ENCODE measurements around the gene DRC1. TPM values are rescaled to one million over a fixed set of nuclear protein-coding genes. Genes with fewer than 3 reads are reported as not detected.
A peak's percentile ranks its signal among the peaks of the same experiment; 100 is the strongest.

DRC1 gene
- total RNA-seq, 1 donor from 2014 or later: 0.30 TPM

DNA sequence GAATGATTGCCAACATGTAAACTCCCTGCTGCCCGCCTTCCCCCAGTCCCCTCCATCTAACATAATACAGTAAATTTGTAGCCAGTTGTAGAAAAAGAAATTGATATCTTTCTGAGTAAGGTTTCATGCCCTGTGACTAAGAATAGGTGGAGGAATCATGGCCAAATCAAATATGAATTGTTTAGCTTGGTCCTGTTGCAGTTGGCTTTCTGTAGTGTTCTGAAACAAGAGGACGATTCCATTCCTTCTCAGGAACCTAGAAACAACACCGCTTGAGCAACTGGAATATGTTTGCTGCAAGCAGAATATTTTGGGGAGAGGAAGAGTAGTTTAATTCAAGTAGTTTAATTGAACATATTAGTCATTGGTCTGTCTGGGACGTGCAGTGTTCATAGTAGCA lies 7.0 kb upstream of the DRC1 start:
- intact Hi-C loops (cut with DNase I): no loop called here
- ATAC-seq (no peak), DNase-seq (ENCODE audit: missing footprints) (no peak)

DNA sequence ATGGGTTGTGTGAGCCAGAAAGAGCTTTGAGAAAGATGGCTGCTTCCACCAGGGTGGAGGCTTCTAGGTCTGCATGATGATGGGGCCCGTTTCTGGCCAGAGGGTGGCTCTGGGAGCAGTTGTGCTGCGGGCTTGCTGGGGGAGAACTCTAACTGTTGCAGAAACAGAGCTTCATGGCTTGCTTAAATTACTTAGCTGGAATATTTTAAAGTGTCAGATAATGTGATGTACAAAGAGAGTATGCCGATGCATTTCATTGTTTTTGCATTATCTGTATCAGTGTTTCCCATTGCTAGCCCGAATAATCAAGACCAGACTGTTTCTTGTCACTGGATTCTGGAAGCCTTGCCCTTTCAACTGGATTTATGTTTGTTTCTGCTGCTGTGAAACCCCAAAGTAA lies 6.3 kb upstream of the DRC1 start:
- no peak for ATAC-seq
- intact Hi-C loops (cut with DNase I): no loop called here
- DNase-seq (ENCODE audit: missing footprints): no peak

GRCh38 chr2:26396734-26397298 lies 4.9 kb upstream of the DRC1 start:
- ATAC-seq: no peak
- intact Hi-C loops (cut with DNase I): no loop called here

DNA sequence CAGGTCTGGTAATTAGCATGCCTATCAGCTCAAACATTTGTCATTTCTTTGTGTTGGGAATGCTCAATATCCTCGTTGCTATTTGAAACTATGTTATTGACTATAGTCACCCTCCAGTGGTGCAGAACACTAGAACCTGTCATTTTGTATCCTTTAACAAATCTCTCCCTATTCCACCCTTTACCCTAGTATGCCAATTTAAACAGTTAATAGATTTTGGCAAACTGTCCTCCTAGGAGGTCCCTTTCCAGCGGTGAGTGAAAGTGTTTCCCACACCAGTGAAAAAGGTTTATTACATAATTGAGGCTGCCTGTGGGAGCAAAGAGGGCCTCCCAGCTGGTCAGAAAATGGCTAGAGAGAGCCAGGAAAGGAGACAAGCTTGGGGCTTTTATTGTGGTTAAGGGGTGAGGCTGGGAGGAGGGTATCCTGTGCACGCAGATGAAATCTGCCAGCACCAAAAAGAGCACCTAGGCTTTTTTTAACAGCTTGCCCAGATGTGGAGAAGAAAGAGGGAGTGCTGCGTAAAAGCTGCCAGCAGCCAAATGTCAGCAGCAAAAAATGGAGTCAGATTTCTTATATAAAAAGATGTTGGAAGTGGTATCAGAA lies 1.8 kb upstream of the DRC1 start:
- intact Hi-C loops (cut with DNase I): no loop called here
- DNase-seq (ENCODE audit: missing footprints): no peak
- ATAC-seq: no peak

More at GRCh38 chr2:26396734-26397298, 4.9 kb upstream of the DRC1 start:
- no peak for DNase-seq (ENCODE audit: missing footprints)

GRCh38 chr2:26400723-26401122 lies 997 bp upstream of the DRC1 start:
- no peak for ATAC-seq
- intact Hi-C loops (cut with DNase I): no loop called here
- DNase-seq (ENCODE audit: missing footprints): no peak

GRCh38 chr2:26407526-26407925 lies 5.8 kb downstream of the DRC1 start:
- intact Hi-C loops (cut with DNase I): no loop called here
- DNase-seq (ENCODE audit: missing footprints) (no peak), ATAC-seq (no peak)

DNA sequence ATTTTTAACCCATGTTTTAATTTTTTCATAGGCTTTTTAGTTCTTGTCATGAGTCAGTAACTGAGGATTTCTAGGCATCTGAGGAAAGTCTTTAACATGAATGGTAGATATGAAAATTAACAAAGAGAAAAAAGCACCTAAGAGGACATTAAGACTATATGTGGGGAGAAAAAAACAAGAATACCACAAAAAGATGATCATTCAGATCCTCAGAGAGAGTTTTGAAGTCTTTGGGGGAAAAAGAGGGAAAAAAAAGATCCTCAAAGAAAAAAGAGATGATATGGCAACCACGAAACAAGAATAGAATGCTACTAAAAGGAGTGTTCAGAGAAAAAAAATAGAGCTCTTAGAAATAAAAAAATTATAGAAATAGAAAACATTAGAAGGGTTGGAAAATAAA lies 8.1 kb downstream of the DRC1 start:
- no peak for DNase-seq (ENCODE audit: missing footprints)
- no peak for ATAC-seq
- intact Hi-C loops (cut with DNase I): no loop called here

DNA sequence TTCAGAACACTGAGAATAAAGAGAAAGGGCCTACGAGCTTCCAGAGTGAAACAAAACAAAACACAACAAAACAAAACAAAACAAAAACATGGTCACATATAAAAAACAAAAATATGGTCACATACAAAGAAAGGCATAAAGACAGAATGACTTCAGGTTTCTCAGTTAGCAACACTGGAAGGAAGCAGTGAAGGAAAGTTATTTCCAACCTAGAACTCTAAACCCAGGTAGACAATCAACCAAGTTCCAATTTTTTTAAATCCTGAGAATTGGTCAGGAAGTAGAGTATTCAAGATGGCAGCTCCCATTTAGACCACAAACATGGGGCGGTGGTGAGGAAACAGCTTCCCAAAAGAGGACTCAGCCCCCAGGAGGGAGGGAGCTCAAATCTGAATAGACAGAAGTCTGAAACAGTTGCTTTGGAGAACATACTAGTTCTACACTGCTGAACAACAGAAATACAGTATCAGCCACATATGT lies 9.1 kb downstream of the DRC1 start:
- intact Hi-C loops (cut with DNase I): no loop called here
- DNase-seq (ENCODE audit: missing footprints) (no peak), ATAC-seq (no peak)

GRCh38 chr2:26411419-26411818 lies 9.7 kb downstream of the DRC1 start:
- intact Hi-C loops (cut with DNase I): no loop called here
- no peak for DNase-seq (ENCODE audit: missing footprints)
- ATAC-seq: no peak

GRCh38 chr2:26412091-26412673 lies 10.5 kb downstream of the DRC1 start:
- no peak for ATAC-seq
- DNase-seq (ENCODE audit: missing footprints): no peak
- intact Hi-C loops (cut with DNase I): no loop called here

DNA sequence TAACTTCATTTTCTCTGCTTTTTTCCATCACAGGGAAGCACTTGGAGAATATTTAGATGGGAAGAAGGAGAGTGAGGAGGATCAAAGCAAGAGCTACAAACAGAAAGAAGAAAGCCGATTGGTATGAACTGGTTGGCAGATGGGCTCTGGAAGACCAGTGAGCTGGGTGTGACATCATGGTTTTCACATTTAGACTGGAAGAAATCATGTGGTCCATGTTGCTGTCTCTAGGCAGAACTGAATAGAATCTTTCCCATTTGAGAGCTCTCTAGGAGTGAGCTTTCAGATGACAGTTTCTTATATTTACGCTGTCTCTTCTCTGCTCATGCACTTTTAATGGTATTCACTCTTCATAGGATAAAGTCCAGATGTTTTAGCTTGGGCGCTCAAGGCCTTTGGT lies 12.6 kb downstream of the DRC1 start:
- intact Hi-C loops (cut with DNase I): no loop called here
- no peak for ATAC-seq
- no peak for DNase-seq (ENCODE audit: missing footprints)

DNA sequence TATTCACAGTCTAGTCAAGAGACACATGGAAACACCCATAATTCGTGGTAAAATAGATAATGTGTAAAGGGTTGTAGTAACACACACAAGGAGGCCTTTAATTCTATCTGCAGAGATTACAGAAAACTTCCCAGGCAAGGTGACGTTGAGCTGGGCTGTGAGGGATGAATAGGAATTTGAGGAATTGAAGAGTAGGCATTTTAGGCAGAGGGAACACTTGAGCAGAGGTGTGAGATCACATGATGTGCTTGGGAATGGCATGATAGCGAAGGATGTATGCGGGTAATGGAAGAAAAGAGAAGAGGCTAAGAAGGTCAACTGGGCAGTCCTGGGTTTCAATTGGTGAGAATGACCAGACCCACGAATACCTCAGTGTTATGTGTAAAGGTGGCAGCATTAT lies 20.2 kb downstream of the DRC1 start:
- DNase-seq (ENCODE audit: missing footprints) (no peak), ATAC-seq (no peak)
- intact Hi-C loops (cut with DNase I): no loop called here

GRCh38 chr2:26422947-26423629 lies 21.4 kb downstream of the DRC1 start:
- ATAC-seq (no peak), DNase-seq (ENCODE audit: missing footprints) (no peak)
- intact Hi-C loops (cut with DNase I): no loop called here

DNA sequence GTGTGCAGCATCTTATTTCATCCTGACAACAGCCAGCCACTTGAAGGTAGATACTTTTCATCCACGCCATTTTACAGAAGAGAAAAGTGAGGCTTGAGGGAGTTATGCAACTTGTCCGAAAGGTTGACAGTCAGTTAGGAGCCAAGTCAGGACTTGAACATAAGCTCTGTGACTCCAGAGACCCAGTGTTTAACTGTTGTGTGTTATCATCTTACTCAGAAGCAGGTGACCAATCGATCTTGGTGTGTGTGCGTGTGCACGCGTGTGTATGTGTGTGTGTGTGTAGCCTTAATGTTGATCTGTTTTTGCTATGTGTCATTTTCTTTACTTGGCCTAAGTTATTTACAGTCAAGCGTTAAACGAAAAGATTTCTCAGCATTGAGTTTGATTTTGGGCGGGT lies 22.0 kb downstream of the DRC1 start:
- intact Hi-C loops (cut with DNase I): no loop called here
- DNase-seq (ENCODE audit: missing footprints): no peak
- no peak for ATAC-seq

- ATAC-seq (no peak), DNase-seq (ENCODE audit: missing footprints) (no peak)
- intact Hi-C loops (cut with DNase I): no loop called here
Measured at GRCh38 chr2:26424221-26424620, 22.5 kb downstream of the DRC1 start.

DNA sequence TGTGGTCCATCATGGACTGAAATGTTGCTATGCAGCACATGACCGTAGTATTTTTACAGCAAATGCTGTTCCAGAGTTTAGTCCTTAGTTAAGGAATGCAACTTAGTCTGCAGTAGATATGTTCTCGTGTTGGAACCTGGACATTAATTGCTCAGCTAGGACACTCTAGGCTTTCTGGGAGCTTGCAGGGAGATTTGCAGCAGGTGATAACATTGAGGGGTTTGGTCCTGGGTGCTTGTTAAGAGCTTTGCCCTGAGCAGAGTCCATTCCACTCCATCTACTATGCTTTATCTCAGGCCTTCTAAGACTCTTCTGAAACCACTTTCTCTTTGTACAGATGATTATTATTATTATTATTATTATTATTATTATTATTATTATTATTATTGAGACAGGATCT lies 27.1 kb downstream of the DRC1 start:
- ATAC-seq (no peak), DNase-seq (ENCODE audit: missing footprints) (no peak)
- intact Hi-C loops (cut with DNase I): no loop called here

GRCh38 chr2:26429779-26430578 lies 28.3 kb downstream of the DRC1 start:
- intact Hi-C loops (cut with DNase I): no loop called here
- DNase-seq (ENCODE audit: missing footprints) (no peak), ATAC-seq (peak; percentile 63)

GRCh38 chr2:26430826-26431225 lies 29.1 kb downstream of the DRC1 start:
- ATAC-seq (no peak), DNase-seq (ENCODE audit: missing footprints) (no peak)
- intact Hi-C loops (cut with DNase I): no loop called here

GRCh38 chr2:26432363-26432762 lies 30.6 kb downstream of the DRC1 start:
- no peak for DNase-seq (ENCODE audit: missing footprints)
- intact Hi-C loops (cut with DNase I): no loop called here
- ATAC-seq: no peak

Measured in Right ventricle myocardium inferior (tissue), 1 donor.